GM19397 (cell line): ENCODE measurements around the gene GGA2.
"Not testable (repeated sequence)": the region's sequence is repeated elsewhere in the genome, so short reads cannot be mapped to it uniquely, and the experiment has no call there.

Source experiments
- ATAC-seq: cut with Tn5 transposase; IDR thresholded peaks from one replicate; pipeline ENCODE4 v1.9.1; 2021; ENCODE audit warnings: mild to moderate bottlenecking, moderate library complexity; ENCODE audit not compliant: unreplicated experiment

The GGA2 gene

DNA sequence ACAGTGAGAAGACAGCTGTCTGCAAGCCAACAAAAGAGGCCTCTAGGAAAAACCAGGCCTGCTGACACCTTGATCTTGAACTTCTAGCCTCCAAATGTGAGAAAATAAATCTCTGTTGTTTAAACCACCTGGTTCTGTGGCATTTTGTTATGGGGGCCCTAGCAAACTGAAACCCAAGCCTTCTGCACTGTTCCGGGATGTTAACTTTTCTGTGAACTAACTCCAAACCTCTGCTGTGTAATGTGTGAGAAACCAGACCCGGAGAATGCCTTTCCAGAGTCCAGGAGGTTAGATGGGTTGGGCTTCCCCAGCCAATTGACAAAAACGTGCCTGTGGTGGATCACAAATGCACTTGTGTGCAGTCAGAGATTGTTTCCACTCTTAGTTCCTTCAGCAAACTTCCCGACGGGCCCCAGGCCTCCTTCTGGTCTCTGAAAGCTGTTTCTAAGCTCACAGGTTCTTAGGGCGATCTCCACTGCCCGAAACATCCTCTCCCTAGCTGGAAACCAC is 13.6 kb upstream of the GGA2 start:
- no peak for ATAC-seq

DNA sequence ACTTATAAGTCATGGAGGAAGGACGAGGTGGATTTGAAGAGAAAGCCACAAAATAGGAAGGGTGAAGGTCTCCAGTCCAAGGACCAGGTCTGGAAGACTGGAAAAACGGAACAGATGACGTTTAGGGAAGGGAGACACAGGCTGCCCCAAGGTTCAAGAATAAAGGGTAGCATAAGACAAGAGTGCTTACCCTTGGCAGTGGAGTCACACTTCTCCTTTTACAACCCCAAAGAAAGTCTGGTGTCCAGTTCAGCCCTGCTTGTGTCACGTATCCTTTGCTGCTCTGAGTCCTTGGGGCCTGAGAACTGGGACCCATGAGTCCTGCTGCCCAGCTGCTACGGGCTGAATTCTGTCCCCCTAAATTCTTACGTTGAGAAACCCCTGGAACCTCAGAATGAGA is 13.0 kb upstream of the GGA2 start:
- ATAC-seq: no peak

DNA sequence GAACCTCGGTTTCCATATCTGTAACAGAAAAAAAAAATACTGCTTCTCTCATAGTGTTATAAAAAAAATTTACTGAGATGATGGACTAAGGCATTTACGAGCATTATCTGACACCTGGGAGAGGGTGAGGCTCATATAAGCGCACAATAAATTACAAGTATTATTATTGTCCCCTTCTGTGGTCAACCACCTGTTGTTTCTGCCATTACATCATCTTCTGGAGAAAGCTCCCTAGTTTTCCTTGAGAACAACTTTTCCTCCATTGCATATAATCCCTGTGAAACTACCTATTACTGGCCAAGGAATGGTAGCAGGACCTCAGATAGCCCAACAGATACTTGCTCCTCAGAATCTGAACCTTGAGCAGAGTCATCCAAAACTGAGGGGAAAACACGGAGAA is 11.7 kb upstream of the GGA2 start:
- no peak for ATAC-seq

DNA sequence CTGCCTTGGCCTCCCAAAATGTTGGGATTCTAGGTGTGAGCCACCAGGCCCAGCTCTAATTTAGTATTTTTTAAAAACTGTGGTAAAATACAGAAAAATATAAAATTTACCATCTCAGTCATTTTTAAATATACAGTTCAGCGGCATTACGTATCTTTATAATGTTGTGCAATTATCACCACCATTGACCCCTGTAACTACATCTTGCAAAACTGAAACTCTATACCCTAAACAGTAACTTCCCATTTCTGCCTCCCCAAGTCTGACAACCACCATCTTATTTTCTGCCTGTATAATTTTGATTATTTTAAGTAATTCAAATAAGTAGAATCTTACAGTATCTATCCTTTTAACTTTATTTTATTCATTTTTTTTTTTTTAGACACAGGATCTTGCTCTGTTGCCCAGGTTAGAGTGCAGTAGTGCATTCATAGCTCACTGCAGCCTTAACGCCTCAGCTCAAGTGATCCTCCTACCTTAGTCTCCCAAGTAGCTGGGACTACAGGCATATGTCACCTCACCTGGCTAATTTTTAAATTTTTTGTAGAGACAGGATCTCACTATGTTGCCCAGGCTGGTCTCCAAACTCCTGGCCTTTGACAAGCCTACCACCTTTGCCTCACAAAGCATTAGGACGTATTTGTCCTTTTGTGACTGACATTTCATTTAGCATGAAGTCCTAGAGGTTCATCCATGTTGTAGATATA is 10.9 kb upstream of the GGA2 start:
- no peak for ATAC-seq

GRCh38 chr16:23520500-23520899 is 10.2 kb upstream of the GGA2 start:
- no peak for ATAC-seq

DNA sequence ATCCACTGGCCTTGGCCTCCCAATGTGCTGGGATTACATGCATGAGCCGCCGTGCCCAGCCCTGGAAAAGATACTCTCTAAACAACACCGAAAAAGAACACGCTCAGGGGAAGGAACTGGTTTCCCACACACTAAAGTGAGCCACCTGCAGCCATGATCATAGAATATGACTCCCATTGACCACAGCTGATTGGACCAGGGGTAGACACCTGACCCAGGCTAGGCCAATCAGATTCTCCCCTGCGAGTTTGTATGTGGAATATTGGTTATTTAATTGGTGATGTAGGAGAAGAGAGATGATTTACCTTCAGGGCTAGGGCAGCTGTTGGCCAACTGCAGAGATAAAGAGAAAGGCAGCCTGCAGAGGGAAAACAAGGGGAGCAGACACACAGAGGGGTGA is 9.0 kb upstream of the GGA2 start:
- ATAC-seq: no peak

GRCh38 chr16:23518435-23518891 is 8.2 kb upstream of the GGA2 start:
- peak; percentile 47 for ATAC-seq

- peak; percentile 63 for ATAC-seq
Measured at GRCh38 chr16:23516366-23517137, 6.3 kb upstream of the GGA2 start.

DNA sequence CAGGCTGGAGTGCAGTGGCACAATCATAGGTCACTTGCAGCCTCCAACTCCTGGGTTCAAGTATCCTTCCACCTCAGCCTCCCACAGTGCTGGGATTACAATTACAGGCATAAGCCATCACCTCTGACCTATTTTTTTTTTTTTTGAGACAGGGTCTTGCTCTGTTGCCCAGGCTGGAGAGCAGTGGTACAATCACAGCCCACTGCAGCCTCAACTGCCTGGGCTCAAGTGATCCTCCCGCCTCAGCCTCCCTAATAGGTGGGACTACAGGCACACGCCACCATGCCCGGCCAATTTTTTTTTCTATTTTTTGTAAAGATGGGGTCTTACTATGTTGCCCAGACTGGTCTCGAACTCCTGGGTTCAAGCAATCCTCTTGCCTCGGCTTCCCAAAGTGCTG is 5.6 kb upstream of the GGA2 start:
- ATAC-seq: no peak

DNA sequence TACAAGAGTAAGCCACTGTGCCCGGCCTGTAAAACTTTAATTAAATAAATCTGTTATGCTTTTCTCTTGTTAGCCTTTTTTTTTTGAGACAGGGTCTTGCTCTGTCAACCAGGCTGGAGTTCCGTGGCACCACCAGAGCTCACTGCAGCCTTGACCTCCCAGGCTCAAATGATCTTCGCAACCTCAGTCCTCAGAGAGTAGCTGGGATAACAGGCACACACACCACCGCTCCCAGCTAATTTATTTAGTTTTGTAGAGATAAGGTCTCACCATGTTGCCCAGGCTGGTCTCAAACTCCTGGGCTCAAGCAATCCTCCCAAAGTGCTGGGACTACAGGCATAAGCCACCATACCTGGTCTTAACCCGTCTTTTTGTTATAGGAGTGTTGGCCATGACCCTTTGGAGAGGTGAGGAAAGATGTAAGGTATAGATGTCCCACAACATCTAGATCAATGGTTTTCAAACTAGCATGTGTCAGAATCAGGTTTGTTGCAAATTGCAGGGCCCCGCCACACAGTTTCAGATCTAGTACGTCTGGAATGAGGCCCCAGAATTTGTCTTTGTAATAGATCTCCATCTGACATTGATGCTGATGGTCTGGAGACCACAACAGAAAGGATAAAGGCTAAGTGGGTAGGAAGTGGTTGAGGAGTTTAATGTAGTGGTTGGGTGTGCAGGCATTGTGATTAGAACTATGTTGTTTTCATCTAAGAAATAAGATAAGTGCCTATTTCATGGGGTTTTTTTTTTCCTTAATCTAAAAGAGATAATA is 4.3 kb upstream of the GGA2 start:
- no peak for ATAC-seq

- ATAC-seq: no peak
Measured at GRCh38 chr16:23512168-23512695, 1.9 kb upstream of the GGA2 start.

- ATAC-seq: no peak
Measured at GRCh38 chr16:23511731-23512130, 1.4 kb upstream of the GGA2 start.

DNA sequence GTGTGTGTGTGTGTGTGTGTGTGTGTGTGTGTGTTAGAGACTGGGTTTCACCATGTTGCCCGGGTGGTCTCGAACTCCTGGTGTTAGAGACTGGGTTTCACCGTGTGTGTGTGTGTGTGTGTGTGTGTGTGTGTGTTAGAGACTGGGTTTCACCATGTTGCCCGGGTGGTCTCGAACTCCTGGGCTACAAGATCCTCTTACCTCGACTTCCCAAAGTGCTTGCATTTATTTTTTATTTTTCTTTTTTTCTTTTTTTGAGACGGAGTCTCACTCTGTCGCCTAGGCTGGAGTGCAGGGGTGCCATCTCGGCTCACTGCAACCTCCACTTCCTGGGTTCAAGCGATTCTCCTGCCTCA is 599 bp upstream of the GGA2 start:
- ATAC-seq: not testable (repeated sequence)

DNA sequence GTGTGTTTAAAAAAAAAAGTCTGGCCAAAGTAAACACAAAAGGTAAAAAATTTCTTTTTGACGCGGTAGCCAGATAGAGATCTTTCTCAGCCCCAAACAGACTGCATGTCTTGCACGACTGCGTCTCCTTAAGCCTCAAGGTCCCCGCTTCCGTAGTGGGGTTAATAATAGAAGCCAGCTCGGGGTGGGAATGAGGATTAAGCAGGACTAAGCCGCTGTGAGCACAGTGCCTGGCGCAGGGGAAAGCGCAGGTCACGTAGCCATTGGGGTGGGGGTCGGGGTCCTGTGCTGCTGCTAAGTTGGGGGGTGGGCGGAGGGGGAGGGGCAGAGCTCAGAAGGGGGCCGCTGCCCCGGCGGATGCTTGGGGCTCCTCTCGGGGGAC is 521 bp downstream of the GGA2 start:
- peak; percentile 18 for ATAC-seq

DNA sequence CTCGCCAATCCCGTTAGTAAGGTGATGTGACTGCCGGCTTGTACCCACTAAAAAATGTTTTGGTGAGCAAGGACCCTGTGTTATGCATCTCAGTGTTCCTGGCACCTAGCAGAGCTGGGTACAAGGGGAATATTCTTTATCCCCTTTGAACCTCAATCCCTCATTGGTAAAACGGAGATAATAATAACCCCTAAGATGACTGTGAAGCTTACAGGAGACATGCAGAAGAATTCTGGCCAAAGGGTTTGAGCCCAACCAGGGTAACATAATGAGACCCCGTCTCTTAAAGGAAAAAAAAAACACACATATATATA is 896 bp downstream of the GGA2 start:
- no peak for ATAC-seq

GRCh38 chr16:23508589-23509440 is 1.5 kb downstream of the GGA2 start:
- no peak for ATAC-seq

- no peak for ATAC-seq
Measured at GRCh38 chr16:23506606-23506994, 3.7 kb downstream of the GGA2 start.

DNA sequence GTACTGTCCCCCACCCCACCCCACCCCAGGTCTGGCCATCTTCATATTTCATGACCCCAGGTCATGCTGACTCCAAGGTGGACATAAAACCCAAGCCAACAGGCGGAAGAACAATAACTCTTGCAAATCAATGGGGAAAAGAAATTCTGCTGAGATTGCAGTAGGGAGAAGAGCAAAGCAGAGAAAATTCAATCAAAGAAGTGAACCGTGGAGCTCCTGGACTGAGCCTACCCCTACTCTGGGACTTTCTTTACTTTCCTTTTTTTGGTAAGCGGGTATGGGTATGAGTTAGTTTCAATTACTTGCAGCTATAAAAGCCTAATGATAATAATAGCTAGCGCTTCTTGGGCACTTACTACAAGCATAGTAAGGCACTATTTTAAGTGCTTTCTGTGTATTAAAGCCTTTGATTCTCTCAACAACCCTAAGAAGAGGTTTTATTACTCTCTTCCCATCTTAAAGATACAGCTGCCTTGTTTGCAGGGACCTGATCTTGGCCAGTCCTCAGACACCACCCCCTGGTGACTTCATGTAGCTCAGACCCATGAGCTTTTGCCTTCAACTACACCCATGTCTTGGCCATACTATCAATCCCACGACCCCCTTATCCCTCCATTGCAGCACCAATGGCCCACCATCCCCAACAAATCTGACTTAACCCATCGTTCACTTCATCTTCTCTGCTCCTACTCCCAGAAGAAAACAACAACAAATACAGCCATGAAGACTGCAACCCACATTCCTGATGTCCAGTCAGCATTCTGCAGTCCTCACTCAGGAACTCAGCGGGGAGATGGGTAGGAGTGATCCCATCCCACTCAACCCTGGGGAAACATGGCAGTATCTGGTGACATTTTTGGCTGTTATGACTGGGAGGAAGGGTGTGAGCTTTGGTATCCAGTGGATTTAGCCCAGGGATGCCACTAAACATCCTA is 4.4 kb downstream of the GGA2 start:
- no peak for ATAC-seq

DNA sequence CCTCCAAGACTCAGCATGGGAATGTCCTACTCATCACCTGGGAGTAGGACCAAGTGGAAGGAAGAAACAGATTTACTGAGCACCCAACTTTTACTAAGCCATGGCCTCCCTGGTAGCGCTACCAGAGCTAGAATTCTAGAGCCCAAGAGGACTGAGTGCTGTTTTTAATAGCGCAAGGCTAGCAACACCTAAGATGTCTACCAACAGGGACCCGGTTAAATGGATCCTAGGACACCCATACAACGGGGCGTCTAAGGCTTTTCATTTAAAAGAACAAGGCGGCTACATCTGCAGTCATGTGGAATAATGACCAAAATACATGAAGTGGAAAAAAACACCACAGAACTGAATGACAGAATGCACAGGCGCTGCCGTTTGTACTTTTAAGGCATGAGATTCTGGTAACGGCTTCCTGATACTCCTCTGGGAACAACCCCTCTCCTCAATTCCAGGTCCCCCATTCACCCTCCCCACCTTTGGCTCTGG is 5.1 kb downstream of the GGA2 start:
- ATAC-seq: peak; percentile 7
